ENCODE results near the gene RABGGTA. TPM values are rescaled to one million over a fixed set of nuclear protein-coding genes. Genes with fewer than 3 reads are reported as not detected.

RABGGTA gene
- 20.3 TPM for total RNA-seq
- long read RNA-seq, transcript RABGGTA-201 (17 exons, 2,088 nt): major isoform, 62 of 111 reads
- long read RNA-seq, transcript RABGGTA-202 (16 exons, 2,265 nt): minor isoform, 21 of 111 reads
- long read RNA-seq, partial matches to known transcripts: 2 of 111 reads
- long read RNA-seq, other reads (novel, unspliced or antisense): 22 of 111 reads

- intact Hi-C loops (cut with DNase I): no loop called here
- DNase-seq: peak; percentile 93
- peak; percentile 97 for ATAC-seq (ENCODE audit: poor library complexity)
Observed at GRCh38 chr14:24271134-24271833, at the start of gene RABGGTA. Gene RABGGTA (minus strand): TSS chr14:24271597. CDS start chr14:24271115, 482 bp downstream.

GRCh38 chr14:24317141-24317928, 45.9 kb upstream of the RABGGTA start:
- DNase-seq (no peak), ATAC-seq (ENCODE audit: poor library complexity) (no peak)
- intact Hi-C loops (cut with DNase I): no loop called here

GRCh38 chr14:24316597-24316950, 45.2 kb upstream of the RABGGTA start:
- intact Hi-C loops (cut with DNase I): no loop called here
- DNase-seq: no peak
- ATAC-seq (ENCODE audit: poor library complexity): no peak

DNA sequence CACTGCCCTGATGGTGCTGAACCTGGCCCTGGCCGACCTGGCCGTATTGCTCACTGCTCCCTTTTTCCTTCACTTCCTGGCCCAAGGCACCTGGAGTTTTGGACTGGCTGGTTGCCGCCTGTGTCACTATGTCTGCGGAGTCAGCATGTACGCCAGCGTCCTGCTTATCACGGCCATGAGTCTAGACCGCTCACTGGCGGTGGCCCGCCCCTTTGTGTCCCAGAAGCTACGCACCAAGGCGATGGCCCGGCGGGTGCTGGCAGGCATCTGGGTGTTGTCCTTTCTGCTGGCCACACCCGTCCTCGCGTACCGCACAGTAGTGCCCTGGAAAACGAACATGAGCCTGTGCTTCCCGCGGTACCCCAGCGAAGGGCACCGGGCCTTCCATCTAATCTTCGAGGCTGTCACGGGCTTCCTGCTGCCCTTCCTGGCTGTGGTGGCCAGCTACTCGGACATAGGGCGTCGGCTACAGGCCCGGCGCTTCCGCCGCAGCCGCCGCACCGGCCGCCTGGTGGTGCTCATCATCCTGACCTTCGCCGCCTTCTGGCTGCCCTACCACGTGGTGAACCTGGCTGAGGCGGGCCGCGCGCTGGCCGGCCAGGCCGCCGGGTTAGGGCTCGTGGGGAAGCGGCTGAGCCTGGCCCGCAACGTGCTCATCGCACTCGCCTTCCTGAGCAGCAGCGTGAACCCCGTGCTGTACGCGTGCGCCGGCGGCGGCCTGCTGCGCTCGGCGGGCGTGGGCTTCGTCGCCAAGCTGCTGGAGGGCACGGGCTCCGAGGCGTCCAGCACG, 44.6 kb upstream of the RABGGTA start:
- DNase-seq (peak; percentile 72), ATAC-seq (ENCODE audit: poor library complexity) (peak; percentile 45)
- intact Hi-C loops (cut with DNase I): no loop called here

DNA sequence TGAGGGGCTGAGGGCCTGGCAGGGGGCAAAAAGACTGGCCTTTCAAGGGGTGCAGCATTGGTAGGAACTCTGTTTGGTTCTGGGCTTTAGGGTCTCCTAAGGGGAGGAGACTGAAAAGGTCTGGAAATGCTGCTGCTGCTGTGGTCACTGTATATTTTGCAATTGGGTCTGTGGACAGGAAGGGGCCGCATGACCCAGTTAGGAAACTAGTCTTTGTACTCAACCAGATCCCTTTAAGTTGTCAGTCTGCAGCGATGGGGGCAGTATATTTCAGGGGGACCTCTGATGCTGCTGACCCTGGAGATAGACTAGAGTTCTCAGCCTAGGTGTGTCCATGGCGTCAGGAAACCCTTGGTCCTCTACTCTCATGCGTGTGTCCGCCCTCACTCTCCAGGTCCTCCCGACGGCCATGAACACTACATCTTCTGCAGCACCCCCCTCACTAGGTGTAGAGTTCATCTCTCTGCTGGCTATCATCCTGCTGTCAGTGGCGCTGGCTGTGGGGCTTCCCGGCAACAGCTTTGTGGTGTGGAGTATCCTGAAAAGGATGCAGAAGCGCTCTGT, 43.9 kb upstream of the RABGGTA start:
- intact Hi-C loops (cut with DNase I): no loop called here
- ATAC-seq (ENCODE audit: poor library complexity) (no peak), DNase-seq (no peak)

- intact Hi-C loops (cut with DNase I): no loop called here
- no peak for DNase-seq
Observed at GRCh38 chr14:24314377-24315193, 43.2 kb upstream of the RABGGTA start.

DNA sequence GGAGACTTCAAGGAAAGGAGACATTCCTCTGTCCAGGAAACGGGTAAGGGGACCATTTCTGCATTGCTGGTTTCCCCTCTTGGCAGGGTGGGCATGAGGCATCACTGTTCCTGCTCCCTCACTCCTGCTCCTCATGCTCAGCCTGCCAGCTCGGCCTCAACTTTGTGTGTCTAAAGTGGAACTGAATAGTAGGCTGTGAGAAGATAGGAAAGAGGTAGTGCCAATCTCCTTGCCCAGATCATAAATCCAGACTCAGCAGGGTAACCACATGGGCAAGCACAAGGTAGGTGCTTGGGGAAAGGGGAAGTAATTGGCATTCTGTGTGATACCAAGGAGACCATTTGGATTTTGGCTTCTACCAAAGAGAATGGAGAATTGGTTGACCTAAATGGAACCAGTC, 42.5 kb upstream of the RABGGTA start:
- ATAC-seq (ENCODE audit: poor library complexity) (no peak), DNase-seq (no peak)
- intact Hi-C loops (cut with DNase I): no loop called here

More at GRCh38 chr14:24314377-24315193, 43.2 kb upstream of the RABGGTA start:
- ATAC-seq (ENCODE audit: poor library complexity): no peak

DNA sequence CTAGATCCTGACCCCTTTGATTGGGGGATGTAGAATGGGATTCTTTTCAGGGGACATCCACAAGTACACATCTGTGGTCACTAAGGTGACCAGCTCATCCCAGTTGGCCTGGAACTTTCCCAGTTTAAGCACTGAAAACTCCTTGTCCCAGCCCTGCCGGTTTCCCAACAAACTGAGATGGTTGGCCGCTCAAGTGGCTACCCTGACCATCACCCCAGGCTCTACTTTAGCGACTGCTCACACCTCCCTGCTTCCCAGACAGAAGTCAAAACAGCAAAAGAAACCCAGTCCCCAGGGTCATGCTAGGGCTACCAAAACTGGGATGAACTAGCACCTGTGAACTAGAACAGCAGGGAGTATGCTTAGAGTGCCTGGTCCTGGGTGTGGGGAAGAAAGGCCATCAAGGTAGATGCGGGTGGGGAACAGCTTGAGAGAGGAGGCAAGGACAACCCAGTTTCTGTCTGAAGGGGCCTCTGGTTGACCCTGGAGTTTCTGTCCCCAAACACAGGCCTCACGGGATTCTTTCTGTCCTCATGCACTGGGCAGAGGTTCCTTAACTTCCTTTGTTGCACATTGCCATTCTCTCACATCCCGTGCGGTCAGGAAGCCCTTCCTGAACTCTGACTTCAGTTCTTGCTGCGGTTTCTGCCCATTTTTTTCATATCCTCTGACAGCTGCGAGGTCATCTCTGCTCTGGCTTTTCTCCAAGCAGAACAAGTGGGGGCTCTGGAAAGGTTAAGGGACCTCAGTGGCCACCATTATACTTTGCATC, 41.5 kb upstream of the RABGGTA start:
- intact Hi-C loops (cut with DNase I): no loop called here
- DNase-seq: no peak
- ATAC-seq (ENCODE audit: poor library complexity): no peak

DNA sequence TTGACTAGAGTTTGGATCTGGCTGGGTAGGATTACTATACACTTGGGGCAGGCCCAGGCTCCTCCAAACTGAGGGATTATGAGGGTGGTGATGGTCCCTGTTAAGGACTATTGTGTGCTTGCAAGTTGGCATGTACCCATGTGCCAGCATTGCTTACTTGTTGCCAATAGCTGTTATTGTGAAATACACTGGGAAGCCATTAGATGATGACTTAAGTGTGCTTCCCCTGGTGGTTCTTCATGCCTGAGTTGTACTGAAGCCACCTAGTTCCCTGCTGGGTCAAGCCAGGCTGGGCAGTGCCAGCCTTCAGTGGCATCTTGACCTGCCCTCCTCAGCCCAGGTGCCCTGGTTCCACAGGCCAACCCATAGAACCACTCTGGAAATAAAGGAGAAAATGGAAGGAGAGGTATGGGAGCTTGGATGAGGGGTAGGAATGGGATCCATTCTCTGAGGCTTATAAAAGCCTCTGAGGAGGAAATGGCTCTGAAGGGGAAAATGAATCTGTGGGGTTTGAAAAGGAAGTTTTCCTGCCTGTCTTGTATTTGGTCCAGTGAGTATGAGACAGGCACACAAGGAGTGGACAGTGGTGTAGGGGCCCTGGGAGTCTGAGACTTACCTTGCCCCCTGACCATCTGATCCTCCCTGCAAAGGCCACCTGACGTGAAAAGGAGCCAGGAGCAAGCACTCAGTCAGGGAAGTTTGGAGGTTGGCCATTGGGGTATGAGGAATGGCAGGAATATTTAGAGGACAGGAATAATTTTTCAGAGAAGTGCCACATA, 40.6 kb upstream of the RABGGTA start:
- ATAC-seq (ENCODE audit: poor library complexity): peak; percentile 5
- no peak for DNase-seq
- intact Hi-C loops (cut with DNase I): no loop called here

DNA sequence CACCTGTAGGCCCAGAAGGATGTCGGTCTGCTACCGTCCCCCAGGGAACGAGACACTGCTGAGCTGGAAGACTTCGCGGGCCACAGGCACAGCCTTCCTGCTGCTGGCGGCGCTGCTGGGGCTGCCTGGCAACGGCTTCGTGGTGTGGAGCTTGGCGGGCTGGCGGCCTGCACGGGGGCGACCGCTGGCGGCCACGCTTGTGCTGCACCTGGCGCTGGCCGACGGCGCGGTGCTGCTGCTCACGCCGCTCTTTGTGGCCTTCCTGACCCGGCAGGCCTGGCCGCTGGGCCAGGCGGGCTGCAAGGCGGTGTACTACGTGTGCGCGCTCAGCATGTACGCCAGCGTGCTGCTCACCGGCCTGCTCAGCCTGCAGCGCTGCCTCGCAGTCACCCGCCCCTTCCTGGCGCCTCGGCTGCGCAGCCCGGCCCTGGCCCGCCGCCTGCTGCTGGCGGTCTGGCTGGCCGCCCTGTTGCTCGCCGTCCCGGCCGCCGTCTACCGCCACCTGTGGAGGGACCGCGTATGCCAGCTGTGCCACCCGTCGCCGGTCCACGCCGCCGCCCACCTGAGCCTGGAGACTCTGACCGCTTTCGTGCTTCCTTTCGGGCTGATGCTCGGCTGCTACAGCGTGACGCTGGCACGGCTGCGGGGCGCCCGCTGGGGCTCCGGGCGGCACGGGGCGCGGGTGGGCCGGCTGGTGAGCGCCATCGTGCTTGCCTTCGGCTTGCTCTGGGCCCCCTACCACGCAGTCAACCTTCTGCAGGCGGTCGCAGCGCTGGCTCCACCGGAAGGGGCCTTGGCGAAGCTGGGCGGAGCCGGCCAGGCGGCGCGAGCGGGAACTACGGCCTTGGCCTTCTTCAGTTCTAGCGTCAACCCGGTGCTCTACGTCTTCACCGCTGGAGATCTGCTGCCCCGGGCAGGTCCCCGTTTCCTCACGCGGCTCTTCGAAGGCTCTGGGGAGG, 39.5 kb upstream of the RABGGTA start, which contains the start of gene LTB4R:
LTB4R (plus strand) TSS at position 857 of the 959 bp plus-strand sequence. CDS start 4,150 bp downstream, outside the sequence.
- peak; percentile 86 for DNase-seq
- intact Hi-C loops (cut with DNase I): no loop called here
- ATAC-seq (ENCODE audit: poor library complexity): peak; percentile 89

GRCh38 chr14:24310265-24310645, 38.9 kb upstream of the RABGGTA start:
- no peak for ATAC-seq (ENCODE audit: poor library complexity)
- intact Hi-C loops (cut with DNase I): no loop called here
- no peak for DNase-seq

- ATAC-seq (ENCODE audit: poor library complexity) (no peak), DNase-seq (no peak)
- intact Hi-C loops (cut with DNase I): no loop called here
Observed at GRCh38 chr14:24309538-24310264, 38.3 kb upstream of the RABGGTA start, which contains the start of gene LTB4R2. Gene LTB4R2 (plus strand): TSS chr14:24310140. CDS start chr14:24310665, 525 bp downstream.

DNA sequence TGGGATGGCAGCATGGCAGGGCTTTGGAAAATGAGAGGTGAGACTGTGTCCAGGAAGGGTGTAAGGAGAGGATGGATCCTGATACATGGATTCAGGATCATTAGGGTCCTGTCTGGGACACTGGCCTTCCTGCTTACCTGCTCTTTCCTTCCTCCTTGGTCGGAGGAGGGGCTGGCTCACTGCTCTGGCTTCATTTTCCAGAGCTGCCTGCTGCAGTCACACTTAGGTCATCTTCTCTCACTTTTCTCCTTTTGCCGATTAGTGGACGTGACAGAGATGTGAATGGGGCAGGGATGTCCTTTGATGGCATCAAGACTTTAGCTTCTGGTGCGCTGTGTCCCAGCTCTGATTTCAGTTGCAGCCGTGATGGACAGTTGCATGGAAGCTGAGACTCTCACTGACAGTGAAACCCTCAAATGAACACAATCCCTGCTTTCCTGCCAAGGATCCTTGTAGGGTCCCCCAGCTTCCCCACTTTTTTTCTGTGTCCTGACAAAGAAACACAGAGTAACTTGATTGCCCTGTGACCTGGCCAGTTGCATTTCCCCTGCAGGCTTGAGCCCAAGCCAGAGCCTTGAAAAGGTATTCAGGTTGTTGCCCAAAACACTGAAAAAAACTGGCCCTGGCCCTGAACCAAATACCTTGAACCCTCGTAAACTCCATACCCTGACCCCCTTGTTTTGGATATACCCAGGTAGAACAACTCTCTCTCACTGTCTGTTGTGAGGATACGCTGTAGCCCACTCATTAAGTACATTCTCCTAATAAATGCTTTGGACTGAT, 37.1 kb upstream of the RABGGTA start:
- DNase-seq (no peak), ATAC-seq (ENCODE audit: poor library complexity) (no peak)
- intact Hi-C loops (cut with DNase I): no loop called here
